H1 (cell line): ENCODE data around the gene ZNF512B. TPM values are rescaled to one million over a fixed set of nuclear protein-coding genes. Genes with fewer than 3 reads are reported as not detected.

ENCODE experiments used
- CHD1 ChIP-seq: IDR thresholded peaks from 2 replicates; pipeline ENCODE4 v1.6.1; 2012; ENCODE audit warnings: low read depth, low read length, improper control_type of control experiment
- polyA plus RNA-seq, 7 experiments: library from polyadenylated mRNA; depleted of rRNA in 3 of 7; stranded (reverse) in 5 of 7; unstranded in 2 of 7; fragments of >200 nt in 5 of 7; fragments of 200-250 nt in 2 of 7; gene quantifications; 1 replicate in 5 of 7; 2 replicates in 1 of 7; 4 replicates in 1 of 7; pipeline versions ENCODE4 v1.2.1 to v1.2.3, GENCODE V29; 2011 to 2013; ENCODE audit warnings: missing spikeins in 2 of 7, mixed read lengths in 2 of 7
- total RNA-seq: library from RNA; stranded (reverse); fragmentation: NEBNext Ultra II Directional; extraction: Animal tissue kit (Norgen Biotek cat#: 25700); gene quantifications from 2 replicates; pipeline ENCODE4 v1.2.1, GENCODE V29; 2021

ZNF512B gene
- total and polyA plus RNA-seq, 2 of the 8 experiments (the other 6 are each of a cell fraction or from before 2014, with no cell fraction given) = 7.3 to 26.6 TPM

DNA sequence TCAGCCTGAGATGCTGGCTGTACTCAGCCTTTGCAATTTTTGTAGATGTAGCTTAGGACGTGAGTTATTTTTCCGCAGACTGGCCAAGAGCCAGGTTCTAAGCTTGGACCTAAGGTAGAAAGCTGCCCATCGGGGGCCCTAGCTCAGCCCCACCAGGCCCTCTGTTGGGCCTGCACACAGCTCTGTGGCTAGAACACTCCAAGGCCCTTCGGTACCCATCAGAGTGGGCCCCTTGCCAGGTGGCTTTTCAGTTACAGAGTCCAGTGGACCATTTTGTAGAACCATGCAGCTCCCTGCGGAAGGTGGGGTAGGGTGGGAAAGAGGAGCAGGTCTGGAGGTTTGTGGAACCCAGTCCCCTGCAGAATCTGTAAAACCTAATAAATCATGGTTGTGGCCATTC lies 36.1 kb downstream of the ZNF512B start (continued):
- no peak for TF ChIP-seq CHD1
